Liver (tissue), 9 donors: ENCODE measurements around the gene FDX1. TPM values are rescaled to one million over a fixed set of nuclear protein-coding genes. Genes with fewer than 3 reads are reported as not detected.

Source experiments
- DNase-seq: peaks from one replicate; pipeline ENCODE4 v3.0.0-alpha.2; 2017; ENCODE audit warnings: low spot score
- H3K27ac ChIP-seq, 2 donors: one replicate each; pipeline ENCODE4 v1.7.0; 2013; ENCODE audit warnings: inconsistent platforms in 2 of 2, low read length in 2 of 2, control low read depth in 1 of 2, low read depth in 1 of 2, mild to moderate bottlenecking in 1 of 2
- H3K27me3 ChIP-seq, 4 donors: one replicate each; pipeline versions ENCODE4 v1.6.1 to v1.7.0; 2013; ENCODE audit warnings: low read length in 3 of 4, inconsistent platforms in 1 of 4, mild to moderate bottlenecking in 1 of 4, moderate library complexity in 1 of 4; ENCODE audit not compliant: control insufficient read depth in 4 of 4, insufficient read depth in 4 of 4
- H3K36me3 ChIP-seq, 4 donors: one replicate each; pipeline versions ENCODE4 v1.6.1 to v1.7.0; 2013; ENCODE audit warnings: low read length in 3 of 4, mild to moderate bottlenecking in 3 of 4, low read depth in 1 of 4, moderate library complexity in 1 of 4; ENCODE audit not compliant: control insufficient read depth in 4 of 4, insufficient read depth in 3 of 4
- H3K4me1 ChIP-seq, 4 donors: one replicate each; pipeline versions ENCODE4 v1.6.1 to v1.7.0; 2013; ENCODE audit warnings: low read length in 3 of 4, mild to moderate bottlenecking in 3 of 4, moderate library complexity in 1 of 4; ENCODE audit not compliant: control insufficient read depth in 4 of 4, insufficient read depth in 4 of 4
- H3K4me3 ChIP-seq, 3 donors: one replicate each; pipeline versions ENCODE4 v1.6.1 to v1.7.0; 2013; ENCODE audit warnings: low read length in 3 of 3, control low read depth in 1 of 3, low read depth in 1 of 3, mild to moderate bottlenecking in 1 of 3
- H3K9ac ChIP-seq, 2 donors: one replicate each; pipeline ENCODE4 v1.7.0; 2013; ENCODE audit warnings: low read length in 2 of 2, mild to moderate bottlenecking in 2 of 2, moderate library complexity in 2 of 2, control low read depth in 1 of 2, low read depth in 1 of 2
- H3K9me3 ChIP-seq, 4 donors: one replicate each; pipeline versions ENCODE4 v1.6.1 to v1.7.0; 2013; ENCODE audit warnings: low read length in 3 of 4; ENCODE audit not compliant: control insufficient read depth in 4 of 4
- EGR1 ChIP-seq, 2 donors: IDR thresholded peaks; 2 replicates each; pipeline ENCODE4 v1.6.1; 2016 to 2018; ENCODE audit warnings: antibody characterized with exemption in 2 of 2, low read depth in 2 of 2
- FOXA1 ChIP-seq: IDR thresholded peaks from 2 replicates; pipeline ENCODE4 v1.6.1; 2016; ENCODE audit warnings: antibody characterized with exemption
- FOXA2 ChIP-seq: IDR thresholded peaks from 2 replicates; pipeline ENCODE4 v1.6.1; 2016; ENCODE audit warnings: antibody characterized with exemption
- GABPA ChIP-seq, 2 donors: IDR thresholded peaks in 1 of 2; conservative IDR thresholded peaks in 1 of 2; 2 replicates each; pipeline ENCODE4 v1.6.1; 2016; ENCODE audit warnings: antibody characterized with exemption in 2 of 2, mild to moderate bottlenecking in 1 of 2, moderate library complexity in 1 of 2
- HNF4A ChIP-seq, 2 donors: conservative IDR thresholded peaks; 2 replicates each; pipeline ENCODE4 v1.6.1; 2016; ENCODE audit warnings: antibody characterized with exemption in 2 of 2, mild to moderate bottlenecking in 2 of 2
- HNF4G ChIP-seq: IDR thresholded peaks from 2 replicates; pipeline ENCODE4 v1.6.1; 2016; ENCODE audit warnings: antibody characterized with exemption
- JUND ChIP-seq, 2 donors: IDR thresholded peaks; 2 replicates each; pipeline ENCODE4 v1.6.1; 2016; ENCODE audit warnings: antibody characterized with exemption in 2 of 2
- MAX ChIP-seq: IDR thresholded peaks from 2 replicates; pipeline ENCODE4 v1.6.1; 2016; ENCODE audit warnings: antibody characterized with exemption
- NR2F2 ChIP-seq: IDR thresholded peaks from 2 replicates; pipeline ENCODE4 v1.6.1; 2016; ENCODE audit warnings: antibody characterized with exemption
- RAD21 ChIP-seq, 2 donors: IDR thresholded peaks; 2 replicates each; pipeline ENCODE4 v1.6.1; 2016; ENCODE audit warnings: antibody characterized with exemption in 2 of 2, mild to moderate bottlenecking in 2 of 2
- REST ChIP-seq: IDR thresholded peaks from 2 replicates; pipeline ENCODE4 v1.6.1; 2016; ENCODE audit warnings: antibody characterized with exemption, mild to moderate bottlenecking
- RXRA ChIP-seq, 2 donors: IDR thresholded peaks; 2 replicates each; pipeline ENCODE4 v1.6.1; 2017 to 2018; ENCODE audit warnings: antibody characterized with exemption in 2 of 2, mild to moderate bottlenecking in 1 of 2
- SP1 ChIP-seq: IDR thresholded peaks from 2 replicates; pipeline ENCODE4 v1.6.1; 2018; ENCODE audit warnings: antibody characterized with exemption, mild to moderate bottlenecking
- TAF1 ChIP-seq: conservative IDR thresholded peaks from 2 replicates; pipeline ENCODE4 v1.6.1; 2016; ENCODE audit warnings: antibody characterized with exemption, mild to moderate bottlenecking
- YY1 ChIP-seq: IDR thresholded peaks from 2 replicates; pipeline ENCODE4 v1.6.1; 2016; ENCODE audit warnings: antibody characterized with exemption, mild to moderate bottlenecking
- ZBTB33 ChIP-seq: IDR thresholded peaks from 2 replicates; pipeline ENCODE4 v1.6.1; 2016; ENCODE audit warnings: antibody characterized with exemption
- WGBS: extraction: QIAGEN DNeasy Blood & Tissue Kit; methylation state at CpG from one replicate; pipeline ENCODE4 v1.1.7; 2013; 5-methylcytosine and 5-hydroxymethylcytosine counted together
- polyA plus RNA-seq, 2 donors: library from polyadenylated mRNA; stranded (reverse) in 1 of 2; unstranded in 1 of 2; fragments of 200-250 nt in 1 of 2; fragments of >200 nt in 1 of 2; fragmentation: Nextera tagmentation in 1 of 2; extraction: Ambion mirVana in 1 of 2; gene quantifications; one replicate each; pipeline versions ENCODE4 v1.2.1 to v1.2.3, GENCODE V29; 2013 to 2015
- total RNA-seq, 2 donors: library from RNA; depleted of rRNA; stranded (reverse); fragments of >200 nt; gene quantifications; one replicate each; pipeline ENCODE4 v1.2.3, GENCODE V29; 2014
- TF ChIP-seq, protein P1 (sequence below): IDR thresholded peaks from 2 replicates; pipeline ENCODE4 v1.6.1; 2016; ENCODE audit warnings: antibody characterized with exemption
- TF ChIP-seq, protein P2 (sequence below): fragments of 150-350 bp; IDR thresholded peaks from 2 replicates; pipeline ENCODE4 v1.5.1; 2017; ENCODE audit warnings: improper control_type of control experiment, low read depth, low read length; ENCODE audit not compliant: missing input control
- donor health status: healthy.
- donor health status: healthy.
- donor health status: healthy.
- donor health status: healthy.
- donor health status: healthy.

The FDX1 gene
- total and polyA plus RNA-seq, 4 donors, result 6.8 to 28.8 (median 17.1) TPM

GRCh38 chr11:110486156-110486555, 56.4 kb downstream of the FDX1 start:
- Histone ChIP-seq H3K27ac (no peak overlapping the region), H3K9ac (no peak overlapping the region), H3K9me3 (no peaks in the 10 kb centered on the region), H3K4me3 (no peak overlapping the region), H3K36me3 (no peaks in the 10 kb centered on the region), H3K4me1 (no peaks in the 10 kb centered on the region), H3K27me3 (no peaks in the 10 kb centered on the region)
- DNase-seq, result no peak
- TF ChIP-seq, protein P1, sequence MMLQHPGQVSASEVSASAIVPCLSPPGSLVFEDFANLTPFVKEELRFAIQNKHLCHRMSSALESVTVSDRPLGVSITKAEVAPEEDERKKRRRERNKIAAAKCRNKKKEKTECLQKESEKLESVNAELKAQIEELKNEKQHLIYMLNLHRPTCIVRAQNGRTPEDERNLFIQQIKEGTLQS, result no peak
- TF ChIP-seq YY1, result no peak
- no peak for TF ChIP-seq TAF1
- no peak for TF ChIP-seq HNF4G
- no peak for TF ChIP-seq ZBTB33
- TF ChIP-seq RXRA (IDR thresholded peaks at IDR 0.05), result no peak
- TF ChIP-seq RAD21 (IDR thresholded peaks at IDR 0.05), result no peak
- TF ChIP-seq MAX, result no peak
- TF ChIP-seq EGR1 (IDR thresholded peaks at IDR 0.05; ENCODE audit: low read depth in 2 of 2), result no peak
- no peak for TF ChIP-seq FOXA2
- no peak for TF ChIP-seq SP1
- TF ChIP-seq, protein P2, sequence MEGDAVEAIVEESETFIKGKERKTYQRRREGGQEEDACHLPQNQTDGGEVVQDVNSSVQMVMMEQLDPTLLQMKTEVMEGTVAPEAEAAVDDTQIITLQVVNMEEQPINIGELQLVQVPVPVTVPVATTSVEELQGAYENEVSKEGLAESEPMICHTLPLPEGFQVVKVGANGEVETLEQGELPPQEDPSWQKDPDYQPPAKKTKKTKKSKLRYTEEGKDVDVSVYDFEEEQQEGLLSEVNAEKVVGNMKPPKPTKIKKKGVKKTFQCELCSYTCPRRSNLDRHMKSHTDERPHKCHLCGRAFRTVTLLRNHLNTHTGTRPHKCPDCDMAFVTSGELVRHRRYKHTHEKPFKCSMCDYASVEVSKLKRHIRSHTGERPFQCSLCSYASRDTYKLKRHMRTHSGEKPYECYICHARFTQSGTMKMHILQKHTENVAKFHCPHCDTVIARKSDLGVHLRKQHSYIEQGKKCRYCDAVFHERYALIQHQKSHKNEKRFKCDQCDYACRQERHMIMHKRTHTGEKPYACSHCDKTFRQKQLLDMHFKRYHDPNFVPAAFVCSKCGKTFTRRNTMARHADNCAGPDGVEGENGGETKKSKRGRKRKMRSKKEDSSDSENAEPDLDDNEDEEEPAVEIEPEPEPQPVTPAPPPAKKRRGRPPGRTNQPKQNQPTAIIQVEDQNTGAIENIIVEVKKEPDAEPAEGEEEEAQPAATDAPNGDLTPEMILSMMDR, result no peak
- TF ChIP-seq HNF4A (conservative IDR thresholded peaks at IDR 0.05), result no peak
- TF ChIP-seq GABPA (IDR thresholded peaks at IDR 0.05 in 1 of 2, conservative IDR thresholded peaks at IDR 0.05 in 1 of 2), result no peak
- no peak for TF ChIP-seq NR2F2
- 70% methylated on average over 4 of the region's 4 CpGs for WGBS

DNA sequence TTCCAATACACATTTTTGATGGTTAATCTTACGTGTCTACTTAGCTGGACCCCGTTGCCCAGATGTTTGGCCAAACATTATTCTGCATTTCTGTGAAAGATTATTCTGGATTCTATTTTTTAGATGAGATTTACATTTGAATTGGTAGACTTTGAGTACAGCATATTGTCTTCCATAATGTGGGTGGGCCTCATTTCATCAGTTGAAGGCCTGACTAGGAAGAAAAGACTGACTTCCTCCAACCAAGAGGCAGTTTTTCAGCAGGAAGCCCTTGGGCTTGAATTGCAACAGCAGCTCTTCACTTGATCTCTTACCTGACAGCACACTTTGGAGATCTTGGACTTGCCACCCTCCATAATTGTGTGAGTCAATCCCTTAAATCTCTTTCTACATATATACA, 58.7 kb downstream of the FDX1 start:
- H3K9me3 ChIP-seq, result no peaks in the 10 kb centered on the region
- no peaks in the 10 kb centered on the region for H3K27me3 ChIP-seq
- no peak overlapping the region for H3K9ac ChIP-seq
- DNase-seq, result no peak
- WGBS, result 96% methylated on average over 2 of the region's 2 CpGs
- no peak overlapping the region for H3K4me3 ChIP-seq
- no peaks in the 10 kb centered on the region for H3K4me1 ChIP-seq
- H3K27ac ChIP-seq, result no peak overlapping the region
- no peaks in the 10 kb centered on the region for H3K36me3 ChIP-seq
- no peak for TF ChIP-seq JUND (IDR thresholded peaks at IDR 0.05)

DNA sequence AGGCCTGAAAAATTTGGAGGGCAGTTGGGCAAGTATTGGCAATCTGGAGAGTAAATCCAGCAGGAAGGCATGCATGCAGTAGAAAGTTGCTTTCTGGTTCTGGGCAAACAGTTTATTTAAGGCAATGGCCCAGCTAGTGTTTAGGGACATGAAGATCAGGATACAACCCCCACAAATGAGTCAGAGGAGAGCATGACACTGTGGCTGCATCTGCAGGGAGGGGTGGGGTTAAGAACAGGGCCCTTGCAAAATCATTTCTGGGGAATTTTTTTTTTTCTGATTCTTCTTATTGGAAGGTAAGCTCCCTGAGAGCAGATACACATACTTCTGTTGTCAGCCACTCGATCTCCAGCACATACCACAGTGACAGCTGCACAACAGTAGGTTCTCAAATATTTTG, 61.1 kb downstream of the FDX1 start:
- no peaks in the 10 kb centered on the region for H3K36me3 ChIP-seq
- H3K27ac ChIP-seq, result no peak overlapping the region
- WGBS, result 90% methylated on average over 1 of the region's 1 CpG
- TF ChIP-seq HNF4G, result no peak
- no peak for TF ChIP-seq REST
- TF ChIP-seq EGR1 (IDR thresholded peaks at IDR 0.05; ENCODE audit: low read depth in 2 of 2), result no peak
- no peak for TF ChIP-seq GABPA (IDR thresholded peaks at IDR 0.05 in 1 of 2, conservative IDR thresholded peaks at IDR 0.05 in 1 of 2)
- no peak for TF ChIP-seq RXRA (IDR thresholded peaks at IDR 0.05)
- no peak for TF ChIP-seq ZBTB33
- TF ChIP-seq HNF4A (conservative IDR thresholded peaks at IDR 0.05), result no peak
- no peak for TF ChIP-seq MAX
- no peak for TF ChIP-seq FOXA2
- TF ChIP-seq FOXA1, result no peak
- TF ChIP-seq YY1, result no peak
- TF ChIP-seq JUND (IDR thresholded peaks at IDR 0.05), result no peak
- TF ChIP-seq RAD21 (IDR thresholded peaks at IDR 0.05), result no peak
- TF ChIP-seq NR2F2, result no peak
- no peaks in the 10 kb centered on the region for H3K27me3 ChIP-seq
- no peak for DNase-seq
- H3K4me1 ChIP-seq, result no peaks in the 10 kb centered on the region
- no peak overlapping the region for H3K4me3 ChIP-seq
- no peak overlapping the region for H3K9ac ChIP-seq
- no peaks in the 10 kb centered on the region for H3K9me3 ChIP-seq
